Measurements from ENCODE around the gene CHSY1. TPM values are rescaled to one million over a fixed set of nuclear protein-coding genes. Genes with fewer than 3 reads are reported as not detected.

Gene CHSY1
- total RNA-seq, 1 donor from 2014 or later, result 39.7 TPM

GRCh38 chr15:101158166-101159095 lies 93.4 kb downstream of the CHSY1 start:
- Mint-ChIP-seq H3K4me1 (ENCODE audit: unreplicated experiment) (peaks cover 44% of the 10 kb centered on the region), H3K27me3 (ENCODE audit: unreplicated experiment) (no peaks in the 10 kb centered on the region), H3K27ac (ENCODE audit: unreplicated experiment) (peak overlapping the region; percentile 74), H3K4me3 (ENCODE audit: unreplicated experiment) (no peak overlapping the region), H3K9me3 (ENCODE audit: unreplicated experiment) (no peaks in the 10 kb centered on the region), H3K36me3 (ENCODE audit: unreplicated experiment) (no peaks in the 10 kb centered on the region)
- no peak for TF ChIP-seq CTCF (IDR thresholded peaks at IDR 0.05)
- no peak for DNase-seq (ENCODE audit: extremely low spot score, unreplicated experiment)

GRCh38 chr15:101157721-101158120 lies 94.1 kb downstream of the CHSY1 start:
- H3K4me3 Mint-ChIP-seq (ENCODE audit: unreplicated experiment), result no peak overlapping the region
- no peaks in the 10 kb centered on the region for H3K27me3 Mint-ChIP-seq (ENCODE audit: unreplicated experiment)
- TF ChIP-seq CTCF (IDR thresholded peaks at IDR 0.05), result no peak
- no peaks in the 10 kb centered on the region for H3K36me3 Mint-ChIP-seq (ENCODE audit: unreplicated experiment)
- no peak for DNase-seq (ENCODE audit: extremely low spot score, unreplicated experiment)
- H3K4me1 Mint-ChIP-seq (ENCODE audit: unreplicated experiment), result peaks cover 44% of the 10 kb centered on the region
- no peaks in the 10 kb centered on the region for H3K9me3 Mint-ChIP-seq (ENCODE audit: unreplicated experiment)
- no peak overlapping the region for H3K27ac Mint-ChIP-seq (ENCODE audit: unreplicated experiment)

- Mint-ChIP-seq H3K4me1 (ENCODE audit: unreplicated experiment) (peaks cover 44% of the 10 kb centered on the region), H3K36me3 (ENCODE audit: unreplicated experiment) (no peaks in the 10 kb centered on the region), H3K4me3 (ENCODE audit: unreplicated experiment) (no peak overlapping the region), H3K27ac (ENCODE audit: unreplicated experiment) (peak overlapping the region; percentile 33), H3K27me3 (ENCODE audit: unreplicated experiment) (no peaks in the 10 kb centered on the region), H3K9me3 (ENCODE audit: unreplicated experiment) (no peaks in the 10 kb centered on the region)
- TF ChIP-seq CTCF (IDR thresholded peaks at IDR 0.05), result no peak
- no peak for DNase-seq (ENCODE audit: extremely low spot score, unreplicated experiment)
Observed at GRCh38 chr15:101156509-101157159, 95.2 kb downstream of the CHSY1 start.

- H3K9me3 Mint-ChIP-seq (ENCODE audit: unreplicated experiment), result no peaks in the 10 kb centered on the region
- no peak overlapping the region for H3K4me3 Mint-ChIP-seq (ENCODE audit: unreplicated experiment)
- TF ChIP-seq CTCF (IDR thresholded peaks at IDR 0.05), result no peak
- no peaks in the 10 kb centered on the region for H3K36me3 Mint-ChIP-seq (ENCODE audit: unreplicated experiment)
- H3K27ac Mint-ChIP-seq (ENCODE audit: unreplicated experiment), result peak overlapping the region; percentile 33
- H3K4me1 Mint-ChIP-seq (ENCODE audit: unreplicated experiment), result peaks cover 47% of the 10 kb centered on the region
- no peaks in the 10 kb centered on the region for H3K27me3 Mint-ChIP-seq (ENCODE audit: unreplicated experiment)
- DNase-seq (ENCODE audit: extremely low spot score, unreplicated experiment), result no peak
Observed at GRCh38 chr15:101156061-101156460, 95.8 kb downstream of the CHSY1 start.
